ENCODE data around the gene SLC25A22. TPM values are rescaled to one million over a fixed set of nuclear protein-coding genes. Genes with fewer than 3 reads are reported as not detected.
A peak's percentile ranks its signal among the peaks of the same experiment; 100 is the strongest.

Gene SLC25A22
- total RNA-seq, 1 experiment from 2014 or later = 44.5 TPM

DNA sequence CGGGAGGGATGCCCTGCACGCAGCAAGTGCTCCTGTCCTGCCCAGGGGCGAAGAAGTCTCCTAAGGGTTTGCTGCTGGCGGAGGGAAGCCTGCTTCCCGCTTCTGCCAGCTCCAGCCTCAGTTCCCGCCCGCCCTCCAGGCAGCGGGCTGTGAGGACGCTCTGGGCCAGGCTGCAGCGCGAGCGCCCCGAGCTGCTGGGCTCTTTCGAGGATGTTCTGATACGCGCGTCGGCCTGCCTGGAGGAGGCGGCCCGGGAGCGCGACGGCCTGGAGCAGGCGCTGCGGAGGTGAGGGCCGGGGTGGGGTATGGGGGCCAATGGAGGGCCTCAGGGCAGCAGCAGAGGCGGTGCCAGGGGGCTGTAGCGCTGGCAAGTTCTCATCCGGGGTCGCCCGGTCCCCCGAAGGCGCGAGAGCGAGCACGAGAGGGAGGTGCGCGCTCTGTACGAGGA lies 31.8 kb upstream of the SLC25A22 start:
- TF ChIP-seq, protein P1, sequence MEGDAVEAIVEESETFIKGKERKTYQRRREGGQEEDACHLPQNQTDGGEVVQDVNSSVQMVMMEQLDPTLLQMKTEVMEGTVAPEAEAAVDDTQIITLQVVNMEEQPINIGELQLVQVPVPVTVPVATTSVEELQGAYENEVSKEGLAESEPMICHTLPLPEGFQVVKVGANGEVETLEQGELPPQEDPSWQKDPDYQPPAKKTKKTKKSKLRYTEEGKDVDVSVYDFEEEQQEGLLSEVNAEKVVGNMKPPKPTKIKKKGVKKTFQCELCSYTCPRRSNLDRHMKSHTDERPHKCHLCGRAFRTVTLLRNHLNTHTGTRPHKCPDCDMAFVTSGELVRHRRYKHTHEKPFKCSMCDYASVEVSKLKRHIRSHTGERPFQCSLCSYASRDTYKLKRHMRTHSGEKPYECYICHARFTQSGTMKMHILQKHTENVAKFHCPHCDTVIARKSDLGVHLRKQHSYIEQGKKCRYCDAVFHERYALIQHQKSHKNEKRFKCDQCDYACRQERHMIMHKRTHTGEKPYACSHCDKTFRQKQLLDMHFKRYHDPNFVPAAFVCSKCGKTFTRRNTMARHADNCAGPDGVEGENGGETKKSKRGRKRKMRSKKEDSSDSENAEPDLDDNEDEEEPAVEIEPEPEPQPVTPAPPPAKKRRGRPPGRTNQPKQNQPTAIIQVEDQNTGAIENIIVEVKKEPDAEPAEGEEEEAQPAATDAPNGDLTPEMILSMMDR (IDR thresholded peaks at IDR 0.05; ENCODE audit: unreplicated experiment) = no peak
- H3K36me3 Mint-ChIP-seq (ENCODE audit: insufficient read depth, unreplicated experiment) = peaks cover 87% of the 10 kb centered on the region
- intact Hi-C loops (cut with micrococcal nuclease; ENCODE audit: unreplicated experiment) = no loop called here
- CTCF ChIA-PET = interaction anchor here (0.6 kb wide), 1 partner anchor 324 kb away, joined by 3 read pairs; no protein-coding TSS in a partner anchor
- H3K27ac Mint-ChIP-seq (ENCODE audit: unreplicated experiment) = peak overlapping the region; percentile 75
- no peak for DNase-seq
- no peaks in the 10 kb centered on the region for H3K27me3 Mint-ChIP-seq (ENCODE audit: unreplicated experiment)
- peaks cover 43% of the 10 kb centered on the region for H3K4me1 Mint-ChIP-seq (ENCODE audit: low read depth, unreplicated experiment)
- peak overlapping the region; percentile 78 for H3K4me3 Mint-ChIP-seq (ENCODE audit: low read depth, unreplicated experiment)
- no peaks in the 10 kb centered on the region for H3K9me3 Mint-ChIP-seq (ENCODE audit: low read depth, unreplicated experiment)
- BruUV-seq (replicated peaks) = no TSS peak

DNA sequence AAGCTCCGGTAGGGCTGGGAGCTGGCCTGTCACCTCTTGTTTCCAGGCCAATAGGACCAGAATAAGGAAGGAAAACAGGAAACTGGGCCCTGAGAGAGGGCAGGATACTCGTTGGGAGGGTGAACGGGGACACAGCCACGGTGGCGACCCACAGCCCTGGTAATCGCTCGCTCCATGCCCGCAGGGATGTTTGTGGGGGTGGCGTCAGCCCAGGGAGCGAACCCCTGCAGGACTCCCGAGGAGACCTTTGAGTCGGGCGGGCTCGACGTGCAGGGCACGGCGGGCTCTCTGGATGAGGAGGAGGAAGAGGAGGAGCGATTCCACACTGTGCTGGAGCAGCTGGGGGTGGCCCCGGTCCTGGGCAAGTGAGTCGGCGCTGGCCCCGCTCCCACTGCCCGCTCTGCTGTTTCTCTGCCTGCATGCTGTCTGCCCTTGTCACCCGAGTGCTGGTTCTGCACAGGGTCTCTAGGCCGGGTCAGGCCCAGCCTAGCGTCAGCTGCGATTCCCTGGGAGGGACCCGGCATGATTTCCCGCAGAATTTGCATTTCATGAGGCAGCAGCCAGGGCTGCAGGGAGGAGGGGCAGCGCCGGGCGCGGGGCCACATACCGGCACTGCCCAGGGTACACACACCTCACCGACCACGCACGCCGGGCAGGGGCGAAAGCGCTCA lies 31.2 kb upstream of the SLC25A22 start:
- CTCF ChIA-PET = interaction anchor here (0.6 kb wide), 1 partner anchor 325 kb away, joined by 3 read pairs; no protein-coding TSS in a partner anchor
- Mint-ChIP-seq H3K9me3 (ENCODE audit: low read depth, unreplicated experiment) (no peaks in the 10 kb centered on the region), H3K36me3 (ENCODE audit: insufficient read depth, unreplicated experiment) (peaks cover 87% of the 10 kb centered on the region), H3K4me1 (ENCODE audit: low read depth, unreplicated experiment) (peaks cover 45% of the 10 kb centered on the region), H3K27ac (ENCODE audit: unreplicated experiment) (peak overlapping the region; percentile 75), H3K27me3 (ENCODE audit: unreplicated experiment) (no peaks in the 10 kb centered on the region), H3K4me3 (ENCODE audit: low read depth, unreplicated experiment) (peak overlapping the region; percentile 78)
- intact Hi-C loops (cut with micrococcal nuclease; ENCODE audit: unreplicated experiment) = no loop called here
- no TSS peak for BruUV-seq (replicated peaks)
- no peak for DNase-seq
- TF ChIP-seq, protein P1 (IDR thresholded peaks at IDR 0.05; ENCODE audit: unreplicated experiment) = no peak

DNA sequence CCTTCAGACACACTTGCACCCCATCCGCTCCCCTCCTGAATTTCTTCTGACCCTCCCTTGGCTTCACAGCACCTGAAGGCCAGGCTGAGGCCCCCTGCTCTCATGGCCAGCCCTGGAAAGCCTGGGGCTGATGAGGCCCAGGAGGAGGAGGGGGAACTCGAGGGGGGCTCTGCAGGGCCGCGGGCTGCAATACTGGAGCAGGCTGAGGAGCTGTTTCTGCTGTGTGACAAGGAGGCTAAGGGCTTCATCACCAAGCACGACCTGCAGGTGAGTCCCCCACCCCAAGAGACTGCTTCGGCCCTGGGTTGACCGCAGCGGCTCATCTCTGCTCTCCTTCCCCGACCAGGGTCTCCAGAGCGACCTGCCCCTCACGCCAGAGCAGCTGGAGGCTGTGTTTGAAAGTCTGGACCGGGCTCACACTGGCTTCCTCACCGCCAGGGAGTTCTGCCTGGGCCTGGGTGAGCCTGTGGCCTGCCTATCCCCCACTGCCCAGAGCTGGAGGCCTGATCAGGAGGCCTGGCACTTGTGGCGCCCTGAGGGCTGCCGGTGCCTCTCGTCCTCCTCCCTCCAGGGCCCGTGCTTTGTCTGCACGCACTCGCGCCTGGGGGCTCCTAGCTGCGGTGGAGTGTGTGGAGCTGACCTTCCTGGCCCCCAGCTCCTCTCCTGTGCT lies 30.6 kb upstream of the SLC25A22 start:
- peak overlapping the region; percentile 78 for H3K4me3 Mint-ChIP-seq (ENCODE audit: low read depth, unreplicated experiment)

DNA sequence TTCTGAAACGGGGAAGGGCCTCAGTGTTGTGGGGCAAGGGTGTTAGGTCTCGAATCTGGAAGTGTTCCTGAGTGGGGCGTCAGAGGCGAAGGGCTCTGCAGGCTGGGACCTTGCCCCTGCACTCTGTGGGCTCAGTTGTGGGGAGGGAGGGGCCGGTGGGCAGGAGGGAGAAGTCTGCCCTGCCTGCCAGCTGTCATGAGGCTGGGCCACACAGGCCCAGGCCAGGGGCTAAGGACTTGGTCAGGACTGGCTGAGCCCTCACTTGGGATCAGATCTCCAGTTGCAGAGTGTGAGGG lies 29.8 kb upstream of the SLC25A22 start, which contains the start of gene CRACR2B:
Gene CRACR2B, plus strand, starts transcription at position 23 of the 296 bp plus-strand sequence. CDS start 689 bp downstream, outside the sequence.
- Mint-ChIP-seq H3K9me3 (ENCODE audit: low read depth, unreplicated experiment) (no peaks in the 10 kb centered on the region), H3K27ac (ENCODE audit: unreplicated experiment) (peak within 1 kb of the TSS; percentile 75), H3K27me3 (ENCODE audit: unreplicated experiment) (no peaks in the 10 kb centered on the region), H3K4me3 (ENCODE audit: low read depth, unreplicated experiment) (peak within 1 kb of the TSS; percentile 78), H3K4me1 (ENCODE audit: low read depth, unreplicated experiment) (peaks cover 45% of the 10 kb centered on the region), H3K36me3 (ENCODE audit: insufficient read depth, unreplicated experiment) (peaks cover 88% of the 10 kb centered on the region)
- CTCF ChIA-PET = interaction anchor here (0.9 kb wide), 1 partner anchor 19 kb away, joined by 3 read pairs; no protein-coding TSS in a partner anchor
- DNase-seq = no peak
- TF ChIP-seq, protein P1 (IDR thresholded peaks at IDR 0.05; ENCODE audit: unreplicated experiment) = no peak
- no TSS peak for BruUV-seq (replicated peaks)
- intact Hi-C loops (cut with micrococcal nuclease; ENCODE audit: unreplicated experiment) = no loop called here

More for the DNA sequence above, 30.6 kb upstream of the SLC25A22 start:
- CTCF ChIA-PET = no interaction called here
- intact Hi-C loops (cut with micrococcal nuclease; ENCODE audit: unreplicated experiment) = no loop called here
- TF ChIP-seq, protein P1 (IDR thresholded peaks at IDR 0.05; ENCODE audit: unreplicated experiment) = no peak
- H3K36me3 Mint-ChIP-seq (ENCODE audit: insufficient read depth, unreplicated experiment) = peaks cover 87% of the 10 kb centered on the region
- no peak for DNase-seq
- no peaks in the 10 kb centered on the region for H3K27me3 Mint-ChIP-seq (ENCODE audit: unreplicated experiment)
- H3K9me3 Mint-ChIP-seq (ENCODE audit: low read depth, unreplicated experiment) = no peaks in the 10 kb centered on the region
- BruUV-seq (replicated peaks) = no TSS peak
- peaks cover 45% of the 10 kb centered on the region for H3K4me1 Mint-ChIP-seq (ENCODE audit: low read depth, unreplicated experiment)
- H3K27ac Mint-ChIP-seq (ENCODE audit: unreplicated experiment) = peak overlapping the region; percentile 75

Measured in Calu3 (cell line).